ENCODE data around the gene IGFN1.

DNA sequence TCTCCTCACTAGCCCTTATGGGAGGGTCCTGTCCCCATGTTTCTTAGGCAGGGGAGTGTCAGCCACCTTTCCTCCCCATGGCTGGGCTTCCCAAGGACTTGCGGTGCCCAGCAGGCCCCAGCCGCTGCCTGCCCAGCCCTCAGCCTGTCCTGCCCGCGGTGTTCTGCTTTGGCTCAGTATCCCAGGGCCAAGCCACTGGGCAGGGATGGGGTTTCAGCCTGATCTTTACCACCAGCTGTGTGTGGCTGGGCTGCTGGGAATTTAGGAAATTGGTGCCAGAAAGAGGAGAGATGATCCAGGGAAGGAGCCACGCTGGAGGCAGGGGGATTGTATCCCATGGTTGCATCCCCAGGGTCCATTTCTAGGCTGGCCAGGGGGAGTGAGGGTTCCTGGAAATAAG, 6.9 kb upstream of the IGFN1 start:
- TF ChIP-seq, protein P1, sequence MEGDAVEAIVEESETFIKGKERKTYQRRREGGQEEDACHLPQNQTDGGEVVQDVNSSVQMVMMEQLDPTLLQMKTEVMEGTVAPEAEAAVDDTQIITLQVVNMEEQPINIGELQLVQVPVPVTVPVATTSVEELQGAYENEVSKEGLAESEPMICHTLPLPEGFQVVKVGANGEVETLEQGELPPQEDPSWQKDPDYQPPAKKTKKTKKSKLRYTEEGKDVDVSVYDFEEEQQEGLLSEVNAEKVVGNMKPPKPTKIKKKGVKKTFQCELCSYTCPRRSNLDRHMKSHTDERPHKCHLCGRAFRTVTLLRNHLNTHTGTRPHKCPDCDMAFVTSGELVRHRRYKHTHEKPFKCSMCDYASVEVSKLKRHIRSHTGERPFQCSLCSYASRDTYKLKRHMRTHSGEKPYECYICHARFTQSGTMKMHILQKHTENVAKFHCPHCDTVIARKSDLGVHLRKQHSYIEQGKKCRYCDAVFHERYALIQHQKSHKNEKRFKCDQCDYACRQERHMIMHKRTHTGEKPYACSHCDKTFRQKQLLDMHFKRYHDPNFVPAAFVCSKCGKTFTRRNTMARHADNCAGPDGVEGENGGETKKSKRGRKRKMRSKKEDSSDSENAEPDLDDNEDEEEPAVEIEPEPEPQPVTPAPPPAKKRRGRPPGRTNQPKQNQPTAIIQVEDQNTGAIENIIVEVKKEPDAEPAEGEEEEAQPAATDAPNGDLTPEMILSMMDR (IDR thresholded peaks at IDR 0.05; ENCODE audit: low read depth, low read length, missing input control), result no peak
- TF ChIP-seq, protein P2, sequence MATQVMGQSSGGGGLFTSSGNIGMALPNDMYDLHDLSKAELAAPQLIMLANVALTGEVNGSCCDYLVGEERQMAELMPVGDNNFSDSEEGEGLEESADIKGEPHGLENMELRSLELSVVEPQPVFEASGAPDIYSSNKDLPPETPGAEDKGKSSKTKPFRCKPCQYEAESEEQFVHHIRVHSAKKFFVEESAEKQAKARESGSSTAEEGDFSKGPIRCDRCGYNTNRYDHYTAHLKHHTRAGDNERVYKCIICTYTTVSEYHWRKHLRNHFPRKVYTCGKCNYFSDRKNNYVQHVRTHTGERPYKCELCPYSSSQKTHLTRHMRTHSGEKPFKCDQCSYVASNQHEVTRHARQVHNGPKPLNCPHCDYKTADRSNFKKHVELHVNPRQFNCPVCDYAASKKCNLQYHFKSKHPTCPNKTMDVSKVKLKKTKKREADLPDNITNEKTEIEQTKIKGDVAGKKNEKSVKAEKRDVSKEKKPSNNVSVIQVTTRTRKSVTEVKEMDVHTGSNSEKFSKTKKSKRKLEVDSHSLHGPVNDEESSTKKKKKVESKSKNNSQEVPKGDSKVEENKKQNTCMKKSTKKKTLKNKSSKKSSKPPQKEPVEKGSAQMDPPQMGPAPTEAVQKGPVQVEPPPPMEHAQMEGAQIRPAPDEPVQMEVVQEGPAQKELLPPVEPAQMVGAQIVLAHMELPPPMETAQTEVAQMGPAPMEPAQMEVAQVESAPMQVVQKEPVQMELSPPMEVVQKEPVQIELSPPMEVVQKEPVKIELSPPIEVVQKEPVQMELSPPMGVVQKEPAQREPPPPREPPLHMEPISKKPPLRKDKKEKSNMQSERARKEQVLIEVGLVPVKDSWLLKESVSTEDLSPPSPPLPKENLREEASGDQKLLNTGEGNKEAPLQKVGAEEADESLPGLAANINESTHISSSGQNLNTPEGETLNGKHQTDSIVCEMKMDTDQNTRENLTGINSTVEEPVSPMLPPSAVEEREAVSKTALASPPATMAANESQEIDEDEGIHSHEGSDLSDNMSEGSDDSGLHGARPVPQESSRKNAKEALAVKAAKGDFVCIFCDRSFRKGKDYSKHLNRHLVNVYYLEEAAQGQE (IDR thresholded peaks at IDR 0.05), result no peak
- no peak for TF ChIP-seq NR2F2 (IDR thresholded peaks at IDR 0.05)
- no peak for TF ChIP-seq HNF4G (IDR thresholded peaks at IDR 0.05)
- TF ChIP-seq TAF1 (conservative IDR thresholded peaks at IDR 0.05), result no peak
- TF ChIP-seq, protein P3, sequence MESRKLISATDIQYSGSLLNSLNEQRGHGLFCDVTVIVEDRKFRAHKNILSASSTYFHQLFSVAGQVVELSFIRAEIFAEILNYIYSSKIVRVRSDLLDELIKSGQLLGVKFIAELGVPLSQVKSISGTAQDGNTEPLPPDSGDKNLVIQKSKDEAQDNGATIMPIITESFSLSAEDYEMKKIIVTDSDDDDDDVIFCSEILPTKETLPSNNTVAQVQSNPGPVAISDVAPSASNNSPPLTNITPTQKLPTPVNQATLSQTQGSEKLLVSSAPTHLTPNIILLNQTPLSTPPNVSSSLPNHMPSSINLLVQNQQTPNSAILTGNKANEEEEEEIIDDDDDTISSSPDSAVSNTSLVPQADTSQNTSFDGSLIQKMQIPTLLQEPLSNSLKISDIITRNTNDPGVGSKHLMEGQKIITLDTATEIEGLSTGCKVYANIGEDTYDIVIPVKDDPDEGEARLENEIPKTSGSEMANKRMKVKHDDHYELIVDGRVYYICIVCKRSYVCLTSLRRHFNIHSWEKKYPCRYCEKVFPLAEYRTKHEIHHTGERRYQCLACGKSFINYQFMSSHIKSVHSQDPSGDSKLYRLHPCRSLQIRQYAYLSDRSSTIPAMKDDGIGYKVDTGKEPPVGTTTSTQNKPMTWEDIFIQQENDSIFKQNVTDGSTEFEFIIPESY (IDR thresholded peaks at IDR 0.05), result no peak
- no peak for TF ChIP-seq RAD21 (IDR thresholded peaks at IDR 0.05)
- TF ChIP-seq, protein P4, sequence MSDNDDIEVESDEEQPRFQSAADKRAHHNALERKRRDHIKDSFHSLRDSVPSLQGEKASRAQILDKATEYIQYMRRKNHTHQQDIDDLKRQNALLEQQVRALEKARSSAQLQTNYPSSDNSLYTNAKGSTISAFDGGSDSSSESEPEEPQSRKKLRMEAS (IDR thresholded peaks at IDR 0.05), result no peak
- no peak for TF ChIP-seq SP1 (IDR thresholded peaks at IDR 0.05)
- TF ChIP-seq GABPA (IDR thresholded peaks at IDR 0.05 in 1 of 2, conservative IDR thresholded peaks at IDR 0.05 in 1 of 2), result no peak
- no peak for TF ChIP-seq YY1 (IDR thresholded peaks at IDR 0.05)
- TF ChIP-seq EGR1 (IDR thresholded peaks at IDR 0.05; ENCODE audit: low read depth in 2 of 2), result no peak
- no peak for TF ChIP-seq RXRA (IDR thresholded peaks at IDR 0.05)
- TF ChIP-seq, protein P5, sequence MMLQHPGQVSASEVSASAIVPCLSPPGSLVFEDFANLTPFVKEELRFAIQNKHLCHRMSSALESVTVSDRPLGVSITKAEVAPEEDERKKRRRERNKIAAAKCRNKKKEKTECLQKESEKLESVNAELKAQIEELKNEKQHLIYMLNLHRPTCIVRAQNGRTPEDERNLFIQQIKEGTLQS (IDR thresholded peaks at IDR 0.05), result no peak
